ENCODE measurements around the gene ACO2.
"Not testable (repeated sequence)": the region's sequence is repeated elsewhere in the genome, so short reads cannot be mapped to it uniquely, and the experiment has no call there.

ACO2 gene

GRCh38 chr22:41564563-41564962 is 95.6 kb downstream of the ACO2 start:
- DNase-seq (ENCODE audit: low read depth in 3 of 3, low spot score in 1 of 3), result no peak

DNA sequence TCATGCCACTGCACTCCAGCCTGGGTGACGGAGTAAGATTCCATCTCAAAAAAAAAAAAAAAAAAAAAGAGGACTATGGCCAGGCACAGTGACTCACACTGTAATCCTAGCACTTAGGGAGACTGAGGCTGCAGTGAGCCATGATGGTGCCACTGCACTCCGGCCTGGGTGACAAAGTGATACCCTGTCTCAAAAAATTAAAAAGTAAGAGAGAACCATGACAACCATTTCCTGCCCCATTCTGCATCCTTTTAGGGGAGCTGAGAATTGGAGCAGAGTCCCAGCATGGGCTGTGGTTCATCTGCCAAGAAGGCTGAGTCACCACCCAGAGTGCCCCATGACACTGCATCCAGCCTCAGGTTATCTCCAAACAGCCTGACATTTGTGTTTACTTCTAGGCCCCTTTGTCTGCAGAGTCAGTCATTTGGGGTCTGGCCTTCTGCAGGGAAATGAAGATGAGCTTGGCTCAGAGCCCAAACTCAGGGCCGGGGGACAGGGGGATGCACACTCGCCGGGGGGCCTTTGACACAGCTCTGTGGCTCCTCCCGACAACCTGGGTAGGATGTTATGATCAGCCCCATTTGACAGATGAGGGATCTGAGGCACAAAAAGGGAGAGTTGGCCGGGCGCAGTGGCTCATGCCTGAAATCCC is 96.6 kb downstream of the ACO2 start:
- DNase-seq (ENCODE audit: low read depth in 3 of 3, low spot score in 1 of 3), result no peak

DNA sequence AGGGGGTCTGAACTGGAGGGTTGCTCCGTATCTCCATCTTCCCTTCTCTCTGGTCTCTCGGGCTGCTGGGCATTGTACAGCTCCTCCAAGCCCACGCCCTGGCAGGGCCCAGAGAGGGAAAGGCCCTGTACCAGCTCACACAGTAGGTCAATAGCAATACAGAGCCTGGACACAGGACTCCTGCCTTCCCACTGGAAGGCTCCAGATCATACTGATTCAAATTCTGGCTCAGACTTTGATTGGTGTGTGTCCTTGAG is 98.5 kb downstream of the ACO2 start:
- DNase-seq (ENCODE audit: low read depth in 3 of 3, low spot score in 1 of 3), result no peak

GRCh38 chr22:41568811-41569210 is 99.9 kb downstream of the ACO2 start:
- no peak for DNase-seq (ENCODE audit: low read depth in 3 of 3, low spot score in 1 of 3)

- DNase-seq (ENCODE audit: low read depth in 3 of 3, low spot score in 1 of 3), result no peak
Observed at GRCh38 chr22:41570221-41570620, 101.3 kb downstream of the ACO2 start.

DNA sequence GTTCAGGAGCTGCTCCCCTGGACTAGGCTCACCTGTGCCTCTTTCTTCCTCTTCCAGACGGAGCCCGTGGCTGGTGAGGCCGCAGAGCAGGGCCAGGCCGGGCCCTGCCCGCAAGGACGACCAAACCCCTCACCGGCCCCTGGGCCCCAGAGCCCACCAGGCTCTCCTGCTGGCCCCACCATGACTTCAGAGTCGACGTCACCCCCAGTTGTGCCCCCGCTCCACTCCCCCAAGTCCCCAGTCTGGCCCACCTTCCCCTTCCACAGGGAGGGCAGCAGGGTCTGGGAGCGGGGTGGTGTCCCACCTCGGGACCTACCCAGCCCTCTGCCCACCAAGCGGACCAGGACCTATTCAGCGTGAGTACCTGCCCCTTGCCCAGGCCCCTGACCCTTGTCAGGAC is 102.9 kb downstream of the ACO2 start:
- no peak for DNase-seq (ENCODE audit: low read depth in 3 of 3, low spot score in 1 of 3)

DNA sequence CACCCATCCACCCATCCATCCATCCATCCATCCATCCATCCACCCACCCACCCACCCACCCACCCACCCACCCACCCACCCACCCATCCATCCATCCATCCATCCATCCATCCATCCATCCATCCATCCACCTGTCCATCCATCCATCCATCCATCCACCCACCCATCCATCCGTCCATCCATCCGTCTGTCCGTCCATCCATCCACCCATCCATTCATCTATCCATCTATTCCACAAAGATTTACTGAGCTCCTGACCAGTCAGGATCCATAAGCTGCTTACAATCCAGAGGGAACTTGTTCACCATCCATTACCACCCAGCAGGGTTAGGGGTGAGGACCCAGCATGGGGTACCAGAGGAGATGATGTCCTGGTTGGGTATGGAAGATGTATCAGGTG is 103.4 kb downstream of the ACO2 start:
- not testable (repeated sequence) for DNase-seq (ENCODE audit: low read depth in 3 of 3, low spot score in 1 of 3)

DNA sequence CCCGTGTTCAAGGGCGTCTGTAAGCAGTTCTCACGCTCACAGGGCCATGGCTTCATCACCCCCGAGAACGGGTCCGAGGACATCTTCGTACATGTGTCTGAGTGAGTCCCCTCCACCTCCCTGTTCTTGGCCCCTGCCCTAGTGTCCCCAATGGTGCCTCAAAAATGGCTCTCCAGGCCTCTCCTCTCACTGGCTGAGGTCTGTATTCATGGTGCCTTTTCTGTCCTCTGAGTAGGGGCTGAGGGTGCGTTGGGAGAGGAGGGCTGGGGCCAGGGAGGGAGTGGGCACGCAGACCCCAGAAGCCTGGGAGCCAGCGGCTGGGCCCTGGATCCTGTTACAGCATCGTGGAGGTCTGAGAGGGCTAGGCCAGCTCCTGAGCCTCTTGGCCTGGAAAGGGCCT is 104.8 kb downstream of the ACO2 start:
- no peak for DNase-seq (ENCODE audit: low read depth in 3 of 3, low spot score in 1 of 3)

DNA sequence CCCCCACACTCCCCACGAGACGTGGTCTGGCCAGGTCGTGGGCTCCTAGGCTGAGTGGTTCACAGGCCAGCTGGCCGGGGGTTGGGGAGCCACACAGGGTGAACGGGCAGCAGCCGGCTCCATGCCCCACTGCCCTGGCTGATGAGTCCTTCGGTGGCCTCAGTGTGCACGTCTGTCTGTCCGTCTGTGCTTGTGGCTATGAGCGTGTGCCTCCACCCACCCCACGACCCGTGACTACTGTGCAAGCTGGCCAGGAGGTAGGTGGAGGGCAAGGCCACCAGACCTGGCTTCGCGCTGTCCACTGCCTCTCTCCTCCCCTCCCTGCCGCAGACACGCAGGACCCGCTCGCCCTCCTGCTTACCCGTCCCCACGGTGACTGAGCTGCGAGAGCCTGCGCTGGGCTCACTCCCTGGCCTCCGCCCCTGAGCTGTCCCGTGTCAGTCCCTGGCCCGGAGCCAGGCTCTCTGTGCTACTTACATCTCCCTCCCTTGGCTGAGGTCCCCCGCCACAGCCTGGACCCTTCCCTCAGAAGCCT is 106.0 kb downstream of the ACO2 start:
- DNase-seq (ENCODE audit: low read depth in 3 of 3, low spot score in 1 of 3), result no peak

DNA sequence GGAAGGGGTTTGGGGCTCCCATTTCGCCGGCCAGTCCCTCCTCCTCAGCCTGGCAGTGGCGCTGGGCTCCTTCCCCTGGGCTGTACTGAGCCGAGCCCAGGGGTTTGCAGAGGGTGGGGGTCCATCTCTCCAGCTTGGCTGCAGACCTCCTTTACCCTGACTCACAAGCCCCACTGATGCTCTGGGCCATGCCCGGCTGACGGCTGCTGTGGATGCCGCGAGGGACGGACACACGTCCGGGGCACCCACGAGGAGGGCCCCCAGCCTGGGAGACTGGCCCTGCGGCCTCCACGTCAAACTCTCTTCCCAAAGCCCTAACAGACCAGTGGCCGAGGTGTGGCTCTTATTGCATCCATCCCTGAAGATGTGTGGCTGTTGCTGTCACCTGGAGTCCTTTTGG is 106.6 kb downstream of the ACO2 start:
- DNase-seq (ENCODE audit: low read depth in 3 of 3, low spot score in 1 of 3), result no peak

GRCh38 chr22:41576877-41577276 is 108.0 kb downstream of the ACO2 start:
- DNase-seq (ENCODE audit: low read depth in 3 of 3, low spot score in 1 of 3), result no peak

- no peak for DNase-seq (ENCODE audit: low read depth in 3 of 3, low spot score in 1 of 3)
Observed at GRCh38 chr22:41578114-41578513, 109.2 kb downstream of the ACO2 start.
